Lung (tissue), 12 donors: ENCODE measurements around the gene MYH11. TPM values are rescaled to one million over a fixed set of nuclear protein-coding genes. Genes with fewer than 3 reads are reported as not detected.

ENCODE experiments used
- ATAC-seq: fragments of 200-7000 bp; cut with Tn5 transposase; one replicate; pipeline ENCODE4 v1.9.1; 2020; ENCODE audit warnings: moderate number of reproducible peaks; ENCODE audit not compliant: insufficient read depth, low FRiP score
- DNase-seq, 3 donors: peaks; one replicate each; pipeline ENCODE4 v3.0.0-alpha.2; 2013 to 2017
- H3K27ac ChIP-seq, 2 donors: one replicate each; pipeline ENCODE4 v1.5.1; 2013; ENCODE audit warnings: mild to moderate bottlenecking in 2 of 2, moderate library complexity in 2 of 2, control low read depth in 1 of 2, inconsistent platforms in 1 of 2, low read depth in 1 of 2, low read length in 1 of 2
- H3K27me3 ChIP-seq, 3 donors: one replicate each; pipeline ENCODE4 v1.5.1; 2013; ENCODE audit warnings: low read length in 2 of 3; ENCODE audit not compliant: control insufficient read depth in 3 of 3, insufficient read depth in 3 of 3
- H3K36me3 ChIP-seq, 4 donors: one replicate each; pipeline ENCODE4 v1.5.1; 2013; ENCODE audit warnings: low read length in 4 of 4, mild to moderate bottlenecking in 1 of 4, moderate library complexity in 1 of 4; ENCODE audit not compliant: control insufficient read depth in 4 of 4, insufficient read depth in 4 of 4
- H3K4me1 ChIP-seq, 5 donors: one replicate each; pipeline ENCODE4 v1.5.1; 2013; ENCODE audit warnings: low read length in 5 of 5, mild to moderate bottlenecking in 2 of 5, moderate library complexity in 1 of 5; ENCODE audit not compliant: control insufficient read depth in 5 of 5, insufficient read depth in 5 of 5
- H3K4me3 ChIP-seq: one replicate; pipeline ENCODE4 v1.5.1; 2013; ENCODE audit warnings: mild to moderate bottlenecking, control low read depth, moderate library complexity
- H3K9ac ChIP-seq, 2 donors: one replicate each; pipeline ENCODE4 v1.5.1; 2013; ENCODE audit warnings: low read length in 2 of 2, control low read depth in 1 of 2; ENCODE audit not compliant: insufficient read depth in 1 of 2
- H3K9me3 ChIP-seq, 4 donors: one replicate each; pipeline ENCODE4 v1.5.1; 2013; ENCODE audit warnings: low read length in 3 of 4, mild to moderate bottlenecking in 1 of 4, moderate library complexity in 1 of 4; ENCODE audit not compliant: control insufficient read depth in 4 of 4, insufficient read depth in 3 of 4
- WGBS, 2 donors: extraction: QIAGEN DNeasy Blood & Tissue Kit; methylation state at CpG; one replicate each; pipeline ENCODE4 v1.1.7; 2013; 5-methylcytosine and 5-hydroxymethylcytosine counted together
- polyA plus RNA-seq, 2 donors: library from polyadenylated mRNA; stranded (reverse); fragments of 200-250 nt; gene quantifications; one replicate each; pipeline ENCODE4 v1.2.1, GENCODE V29; 2013
- total RNA-seq, 2 donors: library from RNA; depleted of rRNA in 1 of 2; stranded (reverse); fragments of >200 nt in 1 of 2; gene quantifications; one replicate each; pipeline ENCODE4 v1.2.1, GENCODE V29; 2014 to 2021
- TF ChIP-seq, protein P1 (sequence below): IDR thresholded peaks from 2 replicates; pipeline ENCODE4 v1.5.1; 2012; ENCODE audit warnings: mild to moderate bottlenecking; ENCODE audit errors: control extremely low read depth, extremely low read depth
- donor health status: control.
- donor health status: control.
- donor health status: Bipolar disorder and iron deficiency.
- donor health status: healthy.
- donor health status: DM: yes; HTN: yes; CAD: no.

MYH11 gene
- total and polyA plus RNA-seq, 4 donors, result 25.7 to 146 (median 55.0) TPM

DNA sequence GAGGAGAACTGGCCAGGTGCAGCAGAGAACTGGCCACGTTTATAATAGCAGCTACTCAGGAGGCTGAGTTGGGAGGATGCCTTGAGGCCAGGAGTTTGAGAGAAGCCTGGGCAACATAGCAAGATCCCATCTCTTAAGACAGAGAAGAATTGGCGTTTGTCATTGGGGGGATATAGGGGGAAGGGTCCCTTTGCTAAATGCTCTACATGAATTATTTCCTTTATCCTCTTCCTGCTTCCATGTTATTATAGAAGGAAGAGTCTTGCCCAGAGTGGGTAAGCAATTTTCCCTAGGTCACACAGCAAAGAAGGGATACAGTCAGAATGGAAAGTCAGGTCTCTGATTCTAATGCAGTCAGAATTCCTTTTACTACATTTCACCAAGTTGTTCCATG is 68.0 kb downstream of the MYH11 start:
- Histone ChIP-seq H3K36me3 (no peaks in the 10 kb centered on the region), H3K27ac (no peak overlapping the region), H3K4me1 (peaks cover 0 to 5% (median 2%) of the 10 kb centered on the region in 5 donors), H3K9ac (no peak overlapping the region), H3K27me3 (no peaks in the 10 kb centered on the region), H3K9me3 (no peaks in the 10 kb centered on the region), H3K4me3 (no peak overlapping the region)
- DNase-seq (no peak), ATAC-seq (no peak)
- WGBS, 2 donors, result 58 to 76% methylated on average over 2 of the region's 2 CpGs
- TF ChIP-seq, protein P1, sequence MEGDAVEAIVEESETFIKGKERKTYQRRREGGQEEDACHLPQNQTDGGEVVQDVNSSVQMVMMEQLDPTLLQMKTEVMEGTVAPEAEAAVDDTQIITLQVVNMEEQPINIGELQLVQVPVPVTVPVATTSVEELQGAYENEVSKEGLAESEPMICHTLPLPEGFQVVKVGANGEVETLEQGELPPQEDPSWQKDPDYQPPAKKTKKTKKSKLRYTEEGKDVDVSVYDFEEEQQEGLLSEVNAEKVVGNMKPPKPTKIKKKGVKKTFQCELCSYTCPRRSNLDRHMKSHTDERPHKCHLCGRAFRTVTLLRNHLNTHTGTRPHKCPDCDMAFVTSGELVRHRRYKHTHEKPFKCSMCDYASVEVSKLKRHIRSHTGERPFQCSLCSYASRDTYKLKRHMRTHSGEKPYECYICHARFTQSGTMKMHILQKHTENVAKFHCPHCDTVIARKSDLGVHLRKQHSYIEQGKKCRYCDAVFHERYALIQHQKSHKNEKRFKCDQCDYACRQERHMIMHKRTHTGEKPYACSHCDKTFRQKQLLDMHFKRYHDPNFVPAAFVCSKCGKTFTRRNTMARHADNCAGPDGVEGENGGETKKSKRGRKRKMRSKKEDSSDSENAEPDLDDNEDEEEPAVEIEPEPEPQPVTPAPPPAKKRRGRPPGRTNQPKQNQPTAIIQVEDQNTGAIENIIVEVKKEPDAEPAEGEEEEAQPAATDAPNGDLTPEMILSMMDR, result no peak

GRCh38 chr16:15786501-15786900 is 70.3 kb downstream of the MYH11 start:
- no peak overlapping the region for H3K9ac ChIP-seq
- TF ChIP-seq, protein P1, result no peak
- no peak overlapping the region for H3K4me3 ChIP-seq
- ATAC-seq (no peak), DNase-seq (no peak)
- no peak overlapping the region for H3K27ac ChIP-seq
- no peaks in the 10 kb centered on the region for H3K27me3 ChIP-seq
- no peaks in the 10 kb centered on the region for H3K9me3 ChIP-seq
- peaks cover 0 to 5% (median 0%) of the 10 kb centered on the region in 5 donors for H3K4me1 ChIP-seq
- 92 to 93% methylated on average over 11 of the region's 11 CpGs for WGBS, 2 donors
- no peaks in the 10 kb centered on the region for H3K36me3 ChIP-seq

DNA sequence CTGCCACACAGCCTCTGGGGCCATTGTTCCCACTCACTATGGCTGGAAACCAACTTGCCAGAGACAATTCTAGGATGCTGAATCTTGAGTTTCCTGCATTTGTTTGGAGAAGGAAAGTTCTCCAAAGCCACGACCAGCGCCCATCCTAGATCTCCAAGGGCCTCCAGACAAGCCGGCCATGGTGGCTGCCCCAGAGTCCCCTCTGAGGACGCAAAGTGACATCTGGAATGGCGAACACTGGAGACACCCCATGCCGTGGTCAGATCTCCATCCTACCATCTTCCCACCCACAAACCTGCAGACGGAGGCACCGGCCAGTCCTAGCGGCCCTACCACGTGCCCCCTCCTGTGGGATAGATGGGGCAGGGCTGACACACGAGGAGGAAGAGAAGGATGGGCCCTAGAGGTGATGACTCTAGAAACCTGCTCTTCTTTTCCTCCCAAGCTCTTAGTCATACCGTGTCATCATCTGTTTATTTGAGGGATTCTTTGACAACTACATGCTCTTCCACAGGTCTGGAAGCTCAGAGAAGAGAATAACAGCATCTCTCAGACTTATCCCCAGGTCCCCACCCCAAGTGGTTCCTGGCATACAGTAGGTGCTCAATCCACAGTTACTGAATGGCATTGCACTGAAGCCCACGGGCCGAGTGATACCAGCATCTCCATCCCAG is 71.3 kb downstream of the MYH11 start:
- no peak for ATAC-seq
- Histone ChIP-seq H3K36me3 (no peaks in the 10 kb centered on the region), H3K4me1 (peaks cover 0 to 3% (median 0%) of the 10 kb centered on the region in 5 donors), H3K9me3 (no peaks in the 10 kb centered on the region), H3K27me3 (no peaks in the 10 kb centered on the region), H3K4me3 (no peak overlapping the region), H3K9ac (no peak overlapping the region), H3K27ac (no peak overlapping the region)
- WGBS, 2 donors, result 82 to 84% methylated on average over 14 of the region's 14 CpGs
- TF ChIP-seq, protein P1, result no peak
- DNase-seq, result no peak

- ATAC-seq (no peak), DNase-seq (no peak)
- Histone ChIP-seq H3K4me3 (no peak overlapping the region), H3K4me1 (no peaks in the 10 kb centered on the region), H3K27me3 (no peaks in the 10 kb centered on the region), H3K9ac (no peak overlapping the region), H3K27ac (no peak overlapping the region), H3K9me3 (no peaks in the 10 kb centered on the region), H3K36me3 (no peaks in the 10 kb centered on the region)
- WGBS, 2 donors, result 96 to 99% methylated on average over 10 of the region's 10 CpGs
- TF ChIP-seq, protein P1, result no peak
Measured at GRCh38 chr16:15783985-15784384, 72.8 kb downstream of the MYH11 start.
